CD14-positive monocyte (primary cell): ENCODE data around the gene STXBP4. TPM values are rescaled to one million over a fixed set of nuclear protein-coding genes. Genes with fewer than 3 reads are reported as not detected.

Source experiments
- DNase-seq, 3 donors: peaks; one replicate each; pipeline ENCODE4 v3.0.0-alpha.2; 2011 to 2022
- H2AFZ ChIP-seq: 2 replicates; pipeline ENCODE4 v1.6.0; 2012; ENCODE audit warnings: mild to moderate bottlenecking, low read depth, low read length, inconsistent platforms; ENCODE audit not compliant: insufficient read depth, poor library complexity, severe bottlenecking
- H3K27ac ChIP-seq, 2 donors: 1 replicate in 1 of 2; 2 replicates in 1 of 2; pipeline ENCODE4 v1.5.1; 2012 to 2013; ENCODE audit warnings: low read length in 2 of 2, control low read depth in 1 of 2, inconsistent platforms in 1 of 2, low read depth in 1 of 2, mild to moderate bottlenecking in 1 of 2
- H3K27me3 ChIP-seq, 2 donors: one replicate each; pipeline versions ENCODE4 v1.6.0 to v1.6.1; 2011 to 2013; ENCODE audit warnings: low read length in 2 of 2; ENCODE audit not compliant: control insufficient read depth in 2 of 2, insufficient read depth in 2 of 2
- H3K36me3 ChIP-seq, 2 donors: replicated peaks in 1 of 2; 1 replicate in 1 of 2; 2 replicates in 1 of 2; pipeline versions ENCODE4 v1.5.1 to v1.6.1; 2012 to 2013; ENCODE audit warnings: low read length in 2 of 2, control low read depth in 1 of 2, inconsistent platforms in 1 of 2, mild to moderate bottlenecking in 1 of 2; ENCODE audit not compliant: insufficient read depth in 2 of 2, control insufficient read depth in 1 of 2
- H3K4me1 ChIP-seq, 2 donors: 1 replicate in 1 of 2; 2 replicates in 1 of 2; pipeline versions ENCODE4 v1.5.1 to v1.6.1; 2012 to 2013; ENCODE audit warnings: low read length in 2 of 2, control low read depth in 1 of 2, inconsistent platforms in 1 of 2, mild to moderate bottlenecking in 1 of 2, moderate library complexity in 1 of 2; ENCODE audit not compliant: insufficient read depth in 2 of 2, control insufficient read depth in 1 of 2
- H3K4me2 ChIP-seq: replicated peaks from 2 replicates; pipeline ENCODE3; 2012; ENCODE audit warnings: low read length, moderate library complexity, mild to moderate bottlenecking; ENCODE audit not compliant: poor library complexity, severe bottlenecking; ENCODE audit errors: extremely low read depth
- H3K4me3 ChIP-seq, 3 experiments: fragments of 200-600 bp in 1 of 3; sonication (generic) in 1 of 3; replicated peaks in 1 of 3; 1 replicate in 2 of 3; 2 replicates in 1 of 3; pipeline ENCODE4 v1.5.1; 2011 to 2013; ENCODE audit warnings: low read length in 3 of 3, mild to moderate bottlenecking in 3 of 3, control low read depth in 2 of 3, low read depth in 2 of 3, inconsistent platforms in 1 of 3, moderate library complexity in 1 of 3
- H3K79me2 ChIP-seq: 2 replicates; pipeline ENCODE4 v1.6.0; 2012; ENCODE audit warnings: mild to moderate bottlenecking, control low read depth, inconsistent platforms, low read length, moderate library complexity; ENCODE audit not compliant: insufficient read depth
- H3K9ac ChIP-seq: 2 replicates; pipeline ENCODE4 v1.6.0; 2017; ENCODE audit warnings: low read length, mild to moderate bottlenecking; ENCODE audit not compliant: insufficient read depth, poor library complexity, severe bottlenecking
- H3K9me3 ChIP-seq, 2 donors: replicated peaks in 1 of 2; 1 replicate in 1 of 2; 2 replicates in 1 of 2; pipeline versions ENCODE4 v1.5.1 to v1.6.1; 2012 to 2013; ENCODE audit warnings: low read length in 2 of 2, control low read depth in 1 of 2; ENCODE audit not compliant: control insufficient read depth in 1 of 2, insufficient read depth in 1 of 2
- H4K20me1 ChIP-seq: 2 replicates; pipeline ENCODE4 v1.6.0; 2012; ENCODE audit warnings: mild to moderate bottlenecking, low read length, control low read depth, moderate library complexity; ENCODE audit not compliant: insufficient read depth
- H3K27ac Mint-ChIP-seq, 7 donors: one replicate each; pipeline ENCODE4 v1.8.0; 2020; ENCODE audit warnings: mild to moderate bottlenecking in 7 of 7, mixed read lengths in 7 of 7, moderate library complexity in 6 of 7, inconsistent platforms in 2 of 7
- H3K27me3 Mint-ChIP-seq, 3 donors: one replicate each; pipeline ENCODE4 v1.8.0; 2021 to 2022; ENCODE audit warnings: low read depth in 3 of 3, mild to moderate bottlenecking in 3 of 3, mixed read lengths in 3 of 3, moderate library complexity in 3 of 3, inconsistent platforms in 1 of 3
- H3K36me3 Mint-ChIP-seq, 2 donors: one replicate each; pipeline ENCODE4 v1.8.0; 2020; ENCODE audit warnings: mixed read lengths in 2 of 2, inconsistent platforms in 1 of 2, mild to moderate bottlenecking in 1 of 2
- H3K4me1 Mint-ChIP-seq: one replicate; pipeline ENCODE4 v1.8.0; 2020; ENCODE audit warnings: mild to moderate bottlenecking, mixed read lengths
- H3K4me3 Mint-ChIP-seq, 2 donors: one replicate each; pipeline ENCODE4 v1.8.0; 2020; ENCODE audit warnings: mild to moderate bottlenecking in 2 of 2, mixed read lengths in 2 of 2, moderate library complexity in 1 of 2
- H3K9me3 Mint-ChIP-seq, 7 donors: one replicate each; pipeline ENCODE4 v1.8.0; 2020 to 2022; ENCODE audit warnings: mixed read lengths in 7 of 7, mild to moderate bottlenecking in 6 of 7, moderate library complexity in 6 of 7, inconsistent platforms in 2 of 7
- WGBS: methylation state at CpG from one replicate; pipeline ENCODE4 v1.1.5; 2013; ENCODE audit warnings: missing lambda C conversion rate; ENCODE audit not compliant: insufficient coverage; 5-methylcytosine and 5-hydroxymethylcytosine counted together
- intact Hi-C, 2 donors: fragments of 100-400 bp; cut with micrococcal nuclease; formaldehyde crosslinking; loops; one replicate each; pipeline versions ENCODE4 v1.15.0 to v1.15.1; 2023
- polyA plus RNA-seq, 3 donors: library from polyadenylated mRNA; depleted of rRNA in 1 of 3; unstranded in 2 of 3; stranded (reverse) in 1 of 3; fragments of 300-500 nt in 2 of 3; fragments of >200 nt in 1 of 3; fragmentation: Illumina TruSeq in 2 of 3; gene quantifications; 1 replicate in 2 of 3; 2 replicates in 1 of 3; pipeline ENCODE4 v1.2.3, GENCODE V29; 2012 to 2021
- TF ChIP-seq, protein P1 (sequence below): fragments of 200-600 bp; IDR thresholded peaks from one replicate; pipeline ENCODE4 v1.8.0; 2022; ENCODE audit warnings: antibody characterized with exemption, mild to moderate bottlenecking

Gene STXBP4
- polyA plus RNA-seq, 3 donors = 0.27 to 1.8 (median 0.44) TPM

DNA sequence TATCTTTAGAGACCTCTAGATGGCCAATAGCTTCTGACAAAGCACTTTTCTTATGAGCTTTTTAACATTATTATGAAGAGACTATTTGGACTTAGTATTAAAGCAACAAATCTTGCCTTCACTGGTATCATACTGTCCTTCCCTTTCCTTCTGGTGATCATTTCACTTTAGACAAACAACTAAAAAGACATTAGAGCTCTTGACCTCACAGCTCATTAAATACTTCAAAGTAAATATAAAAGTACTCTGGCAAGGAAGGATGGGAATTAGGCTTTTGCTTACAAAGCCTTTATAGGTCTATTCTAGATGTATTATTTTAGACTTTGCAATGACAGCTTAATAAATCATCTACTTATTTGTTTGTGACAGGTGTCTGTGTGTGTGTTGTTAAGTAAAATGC is 11.1 kb downstream of the STXBP4 start:
- no peak for DNase-seq
- Histone ChIP-seq H3K27ac (no peak overlapping the region), H3K4me2 (no peak overlapping the region), H3K4me1 (no peaks in the 10 kb centered on the region), H3K79me2 (no peaks in the 10 kb centered on the region), H4K20me1 (no peaks in the 10 kb centered on the region), H2AFZ (no peak overlapping the region), H3K9me3 (peaks cover 7% of the 10 kb centered on the region in 2 donors), H3K4me3 (no peak overlapping the region), H3K27me3 (no peaks in the 10 kb centered on the region), H3K36me3 (no peaks in the 10 kb centered on the region), H3K9ac (no peak overlapping the region)
- H3K36me3 Mint-ChIP-seq = no peaks in the 10 kb centered on the region
- H3K27me3 Mint-ChIP-seq = peaks cover 0 to 1% (median 0%) of the 10 kb centered on the region in 3 donors
- H3K4me3 Mint-ChIP-seq = no peak overlapping the region
- H3K9me3 Mint-ChIP-seq = peaks cover 4 to 12% (median 8%) of the 10 kb centered on the region in 7 donors
- no peak overlapping the region for H3K27ac Mint-ChIP-seq
- H3K4me1 Mint-ChIP-seq = peaks cover 1% of the 10 kb centered on the region
- intact Hi-C loops = no loop called here
- TF ChIP-seq, protein P1, sequence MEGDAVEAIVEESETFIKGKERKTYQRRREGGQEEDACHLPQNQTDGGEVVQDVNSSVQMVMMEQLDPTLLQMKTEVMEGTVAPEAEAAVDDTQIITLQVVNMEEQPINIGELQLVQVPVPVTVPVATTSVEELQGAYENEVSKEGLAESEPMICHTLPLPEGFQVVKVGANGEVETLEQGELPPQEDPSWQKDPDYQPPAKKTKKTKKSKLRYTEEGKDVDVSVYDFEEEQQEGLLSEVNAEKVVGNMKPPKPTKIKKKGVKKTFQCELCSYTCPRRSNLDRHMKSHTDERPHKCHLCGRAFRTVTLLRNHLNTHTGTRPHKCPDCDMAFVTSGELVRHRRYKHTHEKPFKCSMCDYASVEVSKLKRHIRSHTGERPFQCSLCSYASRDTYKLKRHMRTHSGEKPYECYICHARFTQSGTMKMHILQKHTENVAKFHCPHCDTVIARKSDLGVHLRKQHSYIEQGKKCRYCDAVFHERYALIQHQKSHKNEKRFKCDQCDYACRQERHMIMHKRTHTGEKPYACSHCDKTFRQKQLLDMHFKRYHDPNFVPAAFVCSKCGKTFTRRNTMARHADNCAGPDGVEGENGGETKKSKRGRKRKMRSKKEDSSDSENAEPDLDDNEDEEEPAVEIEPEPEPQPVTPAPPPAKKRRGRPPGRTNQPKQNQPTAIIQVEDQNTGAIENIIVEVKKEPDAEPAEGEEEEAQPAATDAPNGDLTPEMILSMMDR = no peak

DNA sequence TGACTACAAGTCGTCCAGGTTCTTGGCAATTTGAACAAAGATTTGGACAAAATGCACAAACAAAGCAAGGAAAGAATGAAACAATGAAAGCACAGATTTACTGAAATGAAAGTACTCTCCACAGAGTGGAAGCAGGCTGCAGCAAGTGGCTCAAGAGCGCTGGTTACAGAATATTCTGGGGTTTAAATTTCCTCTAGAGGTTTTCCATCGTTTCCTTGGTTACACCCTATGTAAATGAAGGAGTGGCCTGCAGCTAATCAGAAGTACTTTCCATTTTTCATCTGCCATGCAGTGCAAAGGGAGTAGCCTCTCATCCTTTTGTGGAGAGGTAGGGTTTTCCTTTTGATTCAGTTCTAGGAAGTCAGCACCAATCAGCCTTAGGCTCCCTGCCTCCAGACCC is 11.8 kb downstream of the STXBP4 start:
- H3K4me1 Mint-ChIP-seq = peaks cover 1% of the 10 kb centered on the region
- H3K9me3 Mint-ChIP-seq = peaks cover 4 to 12% (median 8%) of the 10 kb centered on the region in 7 donors
- H3K27me3 ChIP-seq = no peaks in the 10 kb centered on the region
- H3K36me3 Mint-ChIP-seq = no peaks in the 10 kb centered on the region
- intact Hi-C loops = no loop called here
- H3K4me1 ChIP-seq = no peaks in the 10 kb centered on the region
- H3K27me3 Mint-ChIP-seq = no peaks in the 10 kb centered on the region
- H3K4me3 Mint-ChIP-seq = no peak overlapping the region
- no peak overlapping the region for H3K9ac ChIP-seq
- H2AFZ ChIP-seq = no peak overlapping the region
- H3K4me2 ChIP-seq = no peak overlapping the region
- DNase-seq = no peak
- no peaks in the 10 kb centered on the region for H3K79me2 ChIP-seq
- no peak overlapping the region for H3K27ac Mint-ChIP-seq
- H3K4me3 ChIP-seq = no peak overlapping the region
- H3K9me3 ChIP-seq = peaks cover 7% of the 10 kb centered on the region in 2 donors
- H4K20me1 ChIP-seq = no peaks in the 10 kb centered on the region
- TF ChIP-seq, protein P1 = no peak
- H3K36me3 ChIP-seq = no peaks in the 10 kb centered on the region
- no peak overlapping the region for H3K27ac ChIP-seq
- no CpG with 5 or more reads among the region's 3 CpGs for WGBS
